Right lobe of liver (tissue), 6 donors: ENCODE data around the gene ARID5B. TPM values are rescaled to one million over a fixed set of nuclear protein-coding genes. Genes with fewer than 3 reads are reported as not detected.

ENCODE experiments used
- ATAC-seq, 4 donors: fragments of 200-7000 bp; cut with Tn5 transposase; one replicate each; pipeline ENCODE4 v1.9.1; 2020; ENCODE audit warnings: mild to moderate bottlenecking in 4 of 4, moderate library complexity in 4 of 4
- DNase-seq, 3 donors: peaks; one replicate each; pipeline ENCODE4 v3.0.0-alpha.2; 2020
- H3K27ac ChIP-seq, 3 donors: fragments of 200-600 bp; one replicate each; pipeline ENCODE4 v1.8.0; 2022
- H3K27me3 ChIP-seq, 2 donors: fragments of 200-600 bp; one replicate each; pipeline ENCODE4 v1.8.0; 2022
- H3K36me3 ChIP-seq, 4 donors: fragments of 200-600 bp; sonication (generic) in 1 of 4; one replicate each; pipeline versions ENCODE4 v1.5.1 to v1.8.0; 2017 to 2022; ENCODE audit warnings: control low read depth in 1 of 4
- H3K4me1 ChIP-seq, 4 donors: fragments of 200-600 bp; sonication (generic) in 1 of 4; one replicate each; pipeline versions ENCODE4 v1.5.1 to v1.8.0; 2017 to 2022; ENCODE audit warnings: control low read depth in 1 of 4
- H3K4me3 ChIP-seq, 3 donors: fragments of 200-600 bp; one replicate each; pipeline ENCODE4 v1.8.0; 2022
- H3K9me3 ChIP-seq, 4 donors: fragments of 200-600 bp; sonication (generic) in 1 of 4; one replicate each; pipeline versions ENCODE4 v1.5.1 to v1.8.0; 2017 to 2022; ENCODE audit warnings: control low read depth in 1 of 4
- CTCF ChIP-seq, 4 donors: fragments of 200-600 bp in 3 of 4; fragments of 450-650 bp in 1 of 4; IDR thresholded peaks; one replicate each; pipeline versions ENCODE4 v1.5.1 to v1.8.0; 2016 to 2022; ENCODE audit warnings: antibody characterized with exemption in 4 of 4, mild to moderate bottlenecking in 2 of 4
- POLR2A ChIP-seq: fragments of 450-650 bp; IDR thresholded peaks from one replicate; pipeline ENCODE4 v1.6.1; 2017; ENCODE audit warnings: antibody characterized with exemption, mild to moderate bottlenecking
- WGBS: methylation state at CpG from one replicate; pipeline ENCODE4 v1.1.6; 2018; ENCODE audit warnings: low coverage, low lambda C conversion rate; ENCODE audit not compliant: insufficient coverage; ENCODE audit errors: missing lambda C conversion rate; 5-methylcytosine and 5-hydroxymethylcytosine counted together
- intact Hi-C, 2 donors: fragments of 100-400 bp; cut with DNase I; formaldehyde crosslinking; loops; one replicate each; pipeline versions ENCODE4 v1.11.2 to v1.14.1; 2022
- total RNA-seq, 6 experiments: library from RNA; depleted of rRNA in 2 of 6; stranded (reverse); fragments of >200 nt in 2 of 6; fragmentation: NEBNext Ultra II Directional in 3 of 6; extraction: Animal tissue kit (Norgen Biotek cat#: 25700) in 3 of 6; gene quantifications; one replicate each; pipeline versions ENCODE4 v1.1.0 to v1.2.4, GENCODE V29; 2016 to 2023
- donor health status: DM: no; HTN: yes; CAD: no.
- donor health status: DM: no; HTN: no; CAD: no.
- donor health status: DM: no; HTN: no; CAD: no.
- donor health status: DM: no; HTN: yes; CAD: no.
- donor health status: DM: no; HTN: yes; CAD: no.

ARID5B gene
- total RNA-seq, 6 experiments from 2014 or later: 2.7 to 10.5 (median 5.3) TPM

GRCh38 chr10:61960396-61961120, 59.1 kb downstream of the ARID5B start:
- H3K36me3 ChIP-seq: no peaks in the 10 kb centered on the region
- TF ChIP-seq POLR2A (no peak), CTCF (IDR thresholded peaks at IDR 0.05) (no peak)
- peaks cover 0 to 27% (median 2%) of the 10 kb centered on the region in 4 donors for H3K4me1 ChIP-seq
- 100% methylated on average over 2 of the region's 2 CpGs for WGBS
- H3K4me3 ChIP-seq: no peak overlapping the region
- DNase-seq (no peak), ATAC-seq (no peak)
- H3K27me3 ChIP-seq: no peaks in the 10 kb centered on the region
- intact Hi-C loops: no loop called here
- H3K27ac ChIP-seq: no peak overlapping the region
- H3K9me3 ChIP-seq: no peaks in the 10 kb centered on the region

GRCh38 chr10:61961278-61961677, 59.8 kb downstream of the ARID5B start:
- Histone ChIP-seq H3K27ac (no peak overlapping the region), H3K36me3 (no peaks in the 10 kb centered on the region), H3K4me3 (no peak overlapping the region), H3K27me3 (no peaks in the 10 kb centered on the region), H3K9me3 (no peaks in the 10 kb centered on the region), H3K4me1 (peaks cover 0 to 28% (median 3%) of the 10 kb centered on the region in 4 donors)
- ATAC-seq (no peak), DNase-seq (no peak)
- WGBS: 62% methylated on average over 3 of the region's 8 CpGs
- intact Hi-C loops: no loop called here
- TF ChIP-seq CTCF (IDR thresholded peaks at IDR 0.05): no peak
- TF ChIP-seq POLR2A: no peak

GRCh38 chr10:61962971-61963370, 61.5 kb downstream of the ARID5B start:
- Histone ChIP-seq H3K27ac (peak overlapping the region; percentile 63 to 79 (median 71)), H3K4me3 (no peak overlapping the region), H3K27me3 (no peaks in the 10 kb centered on the region), H3K36me3 (no peaks in the 10 kb centered on the region), H3K4me1 (peaks cover 0 to 35% (median 3%) of the 10 kb centered on the region in 4 donors), H3K9me3 (no peaks in the 10 kb centered on the region)
- no peak for ATAC-seq
- DNase-seq: no peak
- TF ChIP-seq POLR2A (no peak), CTCF (IDR thresholded peaks at IDR 0.05) (no peak)
- 83% methylated on average over 4 of the region's 4 CpGs for WGBS
- intact Hi-C loops: no loop called here

- H3K36me3 ChIP-seq: no peaks in the 10 kb centered on the region
- peak overlapping the region; percentile 63 to 79 (median 71) for H3K27ac ChIP-seq
- TF ChIP-seq CTCF (IDR thresholded peaks at IDR 0.05): no peak
- no peak for TF ChIP-seq POLR2A
- H3K27me3 ChIP-seq: no peaks in the 10 kb centered on the region
- no peak overlapping the region for H3K4me3 ChIP-seq
- no peaks in the 10 kb centered on the region for H3K9me3 ChIP-seq
- intact Hi-C loops: no loop called here
- no peak for DNase-seq
- 47% methylated on average over 2 of the region's 2 CpGs for WGBS
- peaks cover 0 to 35% (median 3%) of the 10 kb centered on the region in 4 donors for H3K4me1 ChIP-seq
- peak; percentile 21 to 72 (median 62) for ATAC-seq
Observed at GRCh38 chr10:61963669-61964058, 62.2 kb downstream of the ARID5B start.
